C4-2B (cell line): Measurements from ENCODE around the gene DNAJC8.

Experiments used
- ZFX ChIP-seq: fragments of 450-650 bp; IDR thresholded peaks from 2 replicates; pipeline ENCODE4 v1.6.1; 2017
- TF ChIP-seq, protein P1 (sequence below): fragments of 450-650 bp; conservative IDR thresholded peaks from 2 replicates; pipeline ENCODE4 v1.5.1; 2017; ENCODE audit warnings: mild to moderate bottlenecking

DNA sequence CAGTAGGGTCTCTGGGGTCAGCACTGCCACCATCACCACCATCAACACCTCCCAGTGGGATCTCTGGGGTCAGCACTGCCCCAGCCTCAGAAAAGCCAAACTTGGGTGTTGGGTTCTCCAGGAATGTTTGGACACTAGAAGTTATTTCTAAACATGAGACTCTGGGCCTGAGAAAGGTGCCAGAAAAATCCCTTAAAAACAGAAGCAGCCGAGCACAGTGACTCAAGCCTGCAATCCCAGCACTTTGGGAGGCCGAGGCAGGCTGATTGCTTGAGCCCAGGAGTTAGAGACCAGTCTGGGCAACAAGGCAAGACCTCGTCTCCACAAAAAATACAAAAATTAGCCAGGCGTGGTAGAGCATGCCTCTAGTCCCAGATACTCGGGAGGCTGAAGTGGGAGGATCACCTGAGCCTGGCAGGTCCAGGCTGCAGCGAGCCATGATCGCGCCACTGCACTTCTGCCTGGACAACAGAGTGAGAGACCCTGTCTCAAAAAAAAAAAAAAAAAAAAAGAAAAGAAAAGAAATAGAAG lies 56.8 kb downstream of the DNAJC8 start:
- TF ChIP-seq, protein P1, sequence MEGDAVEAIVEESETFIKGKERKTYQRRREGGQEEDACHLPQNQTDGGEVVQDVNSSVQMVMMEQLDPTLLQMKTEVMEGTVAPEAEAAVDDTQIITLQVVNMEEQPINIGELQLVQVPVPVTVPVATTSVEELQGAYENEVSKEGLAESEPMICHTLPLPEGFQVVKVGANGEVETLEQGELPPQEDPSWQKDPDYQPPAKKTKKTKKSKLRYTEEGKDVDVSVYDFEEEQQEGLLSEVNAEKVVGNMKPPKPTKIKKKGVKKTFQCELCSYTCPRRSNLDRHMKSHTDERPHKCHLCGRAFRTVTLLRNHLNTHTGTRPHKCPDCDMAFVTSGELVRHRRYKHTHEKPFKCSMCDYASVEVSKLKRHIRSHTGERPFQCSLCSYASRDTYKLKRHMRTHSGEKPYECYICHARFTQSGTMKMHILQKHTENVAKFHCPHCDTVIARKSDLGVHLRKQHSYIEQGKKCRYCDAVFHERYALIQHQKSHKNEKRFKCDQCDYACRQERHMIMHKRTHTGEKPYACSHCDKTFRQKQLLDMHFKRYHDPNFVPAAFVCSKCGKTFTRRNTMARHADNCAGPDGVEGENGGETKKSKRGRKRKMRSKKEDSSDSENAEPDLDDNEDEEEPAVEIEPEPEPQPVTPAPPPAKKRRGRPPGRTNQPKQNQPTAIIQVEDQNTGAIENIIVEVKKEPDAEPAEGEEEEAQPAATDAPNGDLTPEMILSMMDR = no peak
- no peak for TF ChIP-seq ZFX
